ENCODE measurements around the gene FKRP.

The FKRP gene

GRCh38 chr19:46806656-46807055 is 60.8 kb downstream of the FKRP start:
- no peak for TF ChIP-seq SIN3A (IDR thresholded peaks at IDR 0.05; ENCODE audit: borderline replicate concordance, insufficient read depth, low read length)

Measured in PFSK-1 (cell line).